ENCODE measurements around the gene MRM3. TPM values are rescaled to one million over a fixed set of nuclear protein-coding genes. Genes with fewer than 3 reads are reported as not detected.
"Not testable (repeated sequence)": the region's sequence is repeated elsewhere in the genome, so short reads cannot be mapped to it uniquely, and the experiment has no call there.

Gene MRM3
- total RNA-seq, 1 donor from 2014 or later, result 32.8 TPM

DNA sequence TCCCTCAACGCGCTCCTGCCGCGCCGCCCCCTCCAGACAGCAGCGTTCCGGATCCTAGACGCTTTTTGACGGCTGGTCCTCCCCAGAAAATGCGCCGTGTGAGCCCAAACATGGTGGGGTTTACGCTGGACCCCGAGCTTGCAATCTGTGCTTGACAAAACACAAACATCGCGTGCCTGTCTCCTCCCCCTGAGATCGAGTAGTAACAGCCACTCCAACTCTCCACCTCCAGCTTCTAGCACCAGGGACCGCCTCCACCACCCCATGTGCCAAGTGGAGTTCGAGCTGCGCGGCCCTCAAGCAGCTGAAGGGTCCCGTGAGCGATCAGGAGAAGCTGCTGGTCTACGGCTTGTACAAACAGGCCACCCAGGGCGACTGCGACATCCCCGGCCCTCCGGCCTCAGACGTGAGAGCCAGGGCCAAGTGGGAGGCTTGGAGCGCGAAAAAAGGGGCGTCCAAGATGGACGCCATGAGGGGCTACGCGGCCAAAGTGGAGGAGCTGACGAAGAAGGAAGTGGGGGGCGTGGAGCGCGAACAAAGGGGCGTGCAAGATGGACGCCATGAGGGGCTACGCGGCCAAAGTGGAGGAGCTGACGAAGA lies 29.4 kb upstream of the MRM3 start:
- DNase-seq (ENCODE audit: low read depth), result peak; percentile 36

GRCh38 chr17:753418-753817 lies 28.7 kb upstream of the MRM3 start:
- DNase-seq (ENCODE audit: low read depth), result no peak

GRCh38 chr17:755319-755961 lies 26.7 kb upstream of the MRM3 start:
- not testable (repeated sequence) for DNase-seq (ENCODE audit: low read depth)

DNA sequence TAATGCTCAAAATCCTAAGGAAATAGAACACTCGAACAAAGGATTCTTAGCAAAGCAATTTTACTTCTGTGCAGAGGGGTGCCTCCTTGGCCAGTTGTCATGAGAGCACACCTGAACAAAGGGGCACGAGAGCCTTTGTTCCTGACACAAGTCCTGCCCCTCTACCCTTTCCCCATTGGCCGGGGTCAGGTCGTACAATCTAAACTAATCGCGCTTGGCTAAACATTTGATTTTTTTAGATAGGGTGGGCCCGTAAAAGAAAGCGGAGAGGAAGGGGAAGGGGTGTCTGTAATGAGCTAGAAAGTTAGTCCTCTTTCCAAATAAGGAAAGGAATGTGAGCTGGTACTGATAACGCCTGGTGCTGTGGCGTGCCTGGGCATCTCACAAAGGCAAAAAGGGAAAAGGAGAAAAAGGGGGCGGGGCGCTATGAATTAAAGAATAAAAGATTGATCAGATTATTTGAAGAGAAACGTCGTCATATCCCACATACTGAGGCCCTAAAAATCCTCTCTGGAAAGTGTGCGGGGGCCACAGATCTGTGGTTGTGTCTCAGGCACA lies 26.1 kb upstream of the MRM3 start:
- DNase-seq (ENCODE audit: low read depth), result not testable (repeated sequence)

GRCh38 chr17:759964-760363 lies 22.2 kb upstream of the MRM3 start:
- no peak for DNase-seq (ENCODE audit: low read depth)

DNA sequence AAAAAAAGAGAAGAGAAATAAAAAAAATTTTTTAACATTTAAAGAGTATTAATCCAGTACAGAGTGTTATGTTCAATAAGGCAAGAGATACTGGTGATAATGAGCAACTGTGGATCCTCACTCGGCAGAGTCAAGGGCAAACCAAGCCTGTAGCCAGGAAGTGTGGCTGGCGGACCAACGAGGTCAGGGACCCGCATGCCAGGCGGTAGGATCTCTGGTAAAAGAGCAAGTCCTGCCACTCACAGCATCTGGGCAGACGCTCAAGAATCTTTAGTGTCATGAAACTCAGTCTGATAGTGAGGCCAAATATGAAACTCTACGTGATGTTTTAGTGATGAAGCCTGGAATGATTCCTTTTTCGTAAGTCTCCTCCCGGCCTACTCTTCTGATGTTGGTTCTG lies 21.8 kb upstream of the MRM3 start:
- no peak for DNase-seq (ENCODE audit: low read depth)

- DNase-seq (ENCODE audit: low read depth), result no peak
These were observed 15.1 kb upstream of the MRM3 start for GRCh38 chr17:767076-767475.

GRCh38 chr17:773016-773415 lies 9.1 kb upstream of the MRM3 start:
- no peak for DNase-seq (ENCODE audit: low read depth)

GRCh38 chr17:773467-774312 lies 8.5 kb upstream of the MRM3 start:
- DNase-seq (ENCODE audit: low read depth), result peak; percentile 55

GRCh38 chr17:774313-774584 lies 7.9 kb upstream of the MRM3 start:
- DNase-seq (ENCODE audit: low read depth), result no peak

- DNase-seq (ENCODE audit: low read depth), result no peak
These were observed 4.1 kb upstream of the MRM3 start for GRCh38 chr17:778096-778495.

- no peak for DNase-seq (ENCODE audit: low read depth)
These were observed 2.0 kb downstream of the MRM3 start for GRCh38 chr17:784143-784542.

- DNase-seq (ENCODE audit: low read depth), result not testable (repeated sequence)
These were observed 3.7 kb downstream of the MRM3 start for GRCh38 chr17:785901-786300.

DNA sequence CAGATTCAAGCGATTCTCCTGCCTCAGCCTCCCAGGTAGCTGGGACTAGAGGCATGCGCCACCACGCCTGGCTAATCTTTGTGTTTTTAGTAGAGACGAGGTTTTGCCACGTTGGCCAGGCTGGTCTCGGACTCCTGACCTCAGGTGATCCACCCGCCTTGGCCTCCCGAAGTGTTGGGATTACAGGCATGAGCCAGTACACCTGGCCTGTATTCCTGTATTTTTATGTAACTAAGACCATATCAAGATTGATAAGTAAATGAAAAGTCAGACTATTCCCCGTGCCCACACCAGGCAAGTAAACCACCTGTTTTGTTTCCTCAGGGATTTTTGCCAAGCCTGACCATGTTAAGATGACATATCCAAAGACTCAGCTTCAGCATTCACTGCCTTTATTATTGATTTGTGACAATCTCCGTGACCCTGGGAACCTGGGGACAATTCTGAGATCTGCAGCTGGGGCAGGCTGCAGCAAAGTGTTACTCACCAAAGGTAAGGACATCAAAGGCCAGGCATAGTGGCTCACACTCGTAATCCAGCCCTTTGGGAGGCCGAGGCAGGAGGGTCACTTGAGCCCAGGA lies 5.6 kb downstream of the MRM3 start:
- peak; percentile 27 for DNase-seq (ENCODE audit: low read depth)

- no peak for DNase-seq (ENCODE audit: low read depth)
These were observed 6.4 kb downstream of the MRM3 start for GRCh38 chr17:788551-788950.

DNA sequence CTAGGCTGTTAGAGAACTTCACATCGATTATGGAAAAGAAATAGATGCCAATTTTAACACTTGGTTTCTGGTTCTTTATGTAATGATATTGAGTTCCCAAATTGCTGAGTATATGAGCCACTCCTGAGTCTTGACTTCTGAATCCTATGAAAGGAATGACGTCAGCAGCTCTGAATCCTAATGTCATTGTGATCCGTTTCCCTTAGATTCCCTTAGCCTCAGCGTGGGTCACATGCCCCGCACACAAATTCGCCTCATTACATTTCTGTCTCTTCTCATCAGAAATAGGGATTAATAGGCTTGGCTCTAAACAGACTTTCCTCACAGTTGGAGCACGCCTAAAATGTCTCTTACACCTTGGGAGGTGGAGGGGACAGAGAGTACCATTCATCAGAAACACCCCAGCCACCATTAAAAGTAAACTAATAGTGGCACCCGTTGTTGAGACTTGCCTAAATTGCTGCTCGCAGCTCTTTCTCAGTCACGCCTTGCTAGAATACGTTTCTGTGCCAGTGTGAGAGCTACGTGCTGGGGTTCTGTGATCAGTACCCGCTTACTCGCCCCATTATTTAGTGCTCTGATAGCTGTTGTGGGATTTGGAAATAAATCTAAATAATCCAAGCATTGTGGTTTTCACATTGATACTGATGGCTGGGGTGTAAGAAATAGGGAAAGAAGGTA lies 7.1 kb downstream of the MRM3 start:
- no peak for DNase-seq (ENCODE audit: low read depth)

- DNase-seq (ENCODE audit: low read depth), result not testable (repeated sequence)
These were observed 8.0 kb downstream of the MRM3 start for GRCh38 chr17:789931-790873.

GRCh38 chr17:790874-791247 lies 8.7 kb downstream of the MRM3 start:
- DNase-seq (ENCODE audit: low read depth), result not testable (repeated sequence)

GRCh38 chr17:791829-792228 lies 9.7 kb downstream of the MRM3 start:
- DNase-seq (ENCODE audit: low read depth), result no peak

DNA sequence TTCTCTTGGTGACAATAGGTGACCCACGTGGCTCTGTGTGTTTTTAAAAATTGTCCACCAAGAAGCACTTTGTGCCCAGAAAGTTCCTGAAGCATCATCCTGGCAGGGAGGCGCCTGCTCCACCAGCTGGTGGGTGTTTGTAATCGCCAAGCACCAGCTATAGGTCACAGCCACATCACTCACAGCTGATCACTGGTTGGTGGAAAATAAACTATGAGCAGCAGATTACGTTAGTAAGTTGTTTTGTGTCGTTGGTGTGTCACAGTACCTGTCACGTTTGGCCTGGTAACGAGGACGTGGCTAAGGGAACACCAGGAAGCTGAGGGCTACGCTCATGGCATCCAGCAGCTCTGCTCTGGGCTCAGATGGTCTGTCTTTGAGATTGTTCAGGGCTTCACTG lies 10.1 kb downstream of the MRM3 start:
- DNase-seq (ENCODE audit: low read depth), result no peak
